GM19099 (cell line): ENCODE measurements around the gene ENDOG.

Experiments
- POLR2A ChIP-seq: IDR thresholded peaks from 3 replicates; pipeline ENCODE4 v1.6.1; 2011; ENCODE audit warnings: low read depth; ENCODE audit not compliant: insufficient read length; ENCODE audit errors: extremely low read depth

ENDOG gene

DNA sequence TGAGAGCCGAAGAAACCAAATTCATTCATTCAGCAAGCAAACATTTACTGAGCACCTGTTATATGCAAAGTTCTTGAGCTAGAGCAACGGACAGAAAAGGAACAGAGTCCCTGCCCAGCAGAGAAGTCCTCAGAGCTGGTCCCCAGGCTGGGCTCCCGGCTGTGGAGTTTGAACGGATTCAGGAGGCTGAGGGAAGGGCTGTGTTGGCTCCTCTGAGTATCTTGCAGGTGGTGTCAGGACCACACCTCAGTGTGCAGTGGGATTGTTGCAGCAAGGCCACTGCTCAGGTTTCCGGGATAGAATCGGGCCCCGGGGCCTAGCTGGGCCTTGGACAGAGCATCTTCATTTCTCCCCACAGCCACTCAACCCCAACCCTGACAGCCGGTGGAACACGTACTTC, 26.2 kb upstream of the ENDOG start:
- TF ChIP-seq POLR2A: no peak

DNA sequence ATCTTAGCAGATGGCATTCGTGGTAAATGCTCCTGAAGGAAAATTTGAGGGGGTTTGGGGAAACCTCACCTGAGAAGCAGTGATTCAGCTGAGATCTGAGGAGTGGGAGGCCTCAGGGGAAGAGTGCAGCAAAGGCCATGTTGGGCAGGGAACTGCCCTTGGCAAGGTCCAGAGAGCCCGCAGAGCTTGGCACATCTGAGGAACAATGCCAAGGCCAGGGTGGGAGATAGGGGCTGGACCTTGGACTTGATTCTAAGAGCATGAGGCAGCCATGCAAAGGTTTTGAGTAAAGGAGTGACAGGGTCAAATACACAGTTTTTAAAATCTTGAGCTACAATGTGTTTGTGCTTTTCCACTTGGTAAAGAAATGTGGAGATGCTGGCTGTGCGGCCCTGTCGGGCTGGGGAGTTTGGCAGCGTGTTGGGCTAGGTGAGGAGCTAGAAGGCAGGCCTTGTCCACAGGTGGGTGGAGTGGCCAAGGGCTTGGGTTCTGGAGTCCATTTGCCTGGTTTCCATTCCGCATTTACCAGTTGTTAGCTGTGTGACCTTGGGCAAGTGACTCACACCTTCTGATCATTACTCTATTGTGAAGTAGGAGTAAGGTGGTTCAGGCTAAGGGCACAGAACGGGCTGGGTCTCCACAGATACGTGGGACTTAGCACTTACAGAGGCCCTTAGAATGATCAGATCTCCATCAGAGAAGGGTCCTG, 25.2 kb upstream of the ENDOG start:
- no peak for TF ChIP-seq POLR2A

DNA sequence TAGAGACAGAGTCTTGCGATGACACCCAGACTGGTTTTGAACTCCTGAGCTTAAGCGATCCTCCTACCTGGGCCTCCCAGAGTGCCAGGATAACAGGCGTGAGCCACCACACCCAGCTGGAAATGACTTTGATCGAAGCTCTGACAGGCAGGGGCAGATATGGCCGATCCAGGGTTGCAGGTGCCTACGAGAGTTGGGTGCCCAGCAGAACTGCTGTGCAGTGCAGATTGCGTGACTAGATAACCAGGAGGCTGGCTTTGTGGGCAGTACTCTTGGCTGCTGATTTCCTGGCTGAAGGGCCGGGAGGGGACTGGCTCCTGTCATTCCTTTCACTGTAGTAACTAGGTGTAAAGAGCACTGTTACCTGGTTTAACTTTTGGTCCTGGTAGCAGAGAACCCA, 19.4 kb upstream of the ENDOG start:
- TF ChIP-seq POLR2A: no peak

DNA sequence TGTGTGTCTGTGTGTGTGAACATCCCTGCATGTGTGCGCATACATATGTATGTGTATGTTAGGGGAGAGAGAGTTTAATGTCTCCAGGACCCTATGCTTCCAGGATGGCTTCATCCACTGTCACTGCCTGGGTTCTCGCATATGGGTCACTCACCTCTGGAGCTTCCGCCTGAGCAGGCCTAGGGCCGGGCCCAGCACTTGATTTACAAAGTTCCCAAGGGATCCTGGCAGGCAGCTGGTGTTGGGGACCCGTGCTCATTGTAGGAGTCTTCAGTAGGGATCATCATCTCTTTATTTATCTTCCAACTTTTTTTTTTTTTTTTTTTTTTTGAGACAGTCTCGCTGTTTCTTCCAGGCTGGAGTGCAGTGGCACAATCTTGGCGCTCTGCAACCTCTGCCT, 18.2 kb upstream of the ENDOG start:
- TF ChIP-seq POLR2A: no peak

DNA sequence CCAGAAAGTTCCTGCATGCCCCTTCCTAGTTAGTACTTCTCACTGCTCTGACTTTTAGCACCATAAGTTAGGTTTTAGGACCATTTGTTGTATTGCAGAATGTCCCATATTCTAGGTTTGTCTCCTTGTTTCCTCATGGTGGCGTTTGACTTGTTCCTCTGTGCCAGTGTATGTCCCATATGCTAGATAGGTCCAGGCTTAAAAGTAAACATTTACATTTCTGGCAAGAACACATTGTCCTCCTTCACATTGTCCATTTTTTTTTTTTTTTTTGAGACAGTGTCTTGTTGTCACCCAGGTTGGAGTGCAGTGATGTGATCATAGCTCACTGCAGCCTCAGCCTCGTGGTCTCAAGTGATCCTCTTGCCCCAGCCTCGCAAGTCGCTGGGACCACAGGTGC, 15.8 kb upstream of the ENDOG start:
- no peak for TF ChIP-seq POLR2A

DNA sequence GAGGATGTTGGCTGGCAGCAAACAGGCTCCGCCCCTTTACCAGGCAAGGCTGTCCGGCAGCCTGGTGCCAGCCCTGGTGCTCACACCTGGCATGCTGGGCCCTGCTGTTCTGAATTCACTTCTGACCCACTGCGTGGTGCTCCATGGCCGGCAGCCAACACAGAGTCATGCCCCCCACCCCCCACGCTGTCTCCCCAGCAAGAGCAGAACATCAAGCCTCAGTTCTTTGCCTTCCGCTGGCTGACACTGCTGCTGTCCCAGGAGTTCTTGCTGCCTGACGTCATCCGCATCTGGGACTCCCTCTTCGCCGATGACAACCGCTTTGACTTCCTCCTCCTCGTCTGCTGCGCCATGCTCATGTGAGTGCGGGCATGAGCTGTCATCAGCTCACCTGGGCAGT, 12.6 kb upstream of the ENDOG start:
- no peak for TF ChIP-seq POLR2A

DNA sequence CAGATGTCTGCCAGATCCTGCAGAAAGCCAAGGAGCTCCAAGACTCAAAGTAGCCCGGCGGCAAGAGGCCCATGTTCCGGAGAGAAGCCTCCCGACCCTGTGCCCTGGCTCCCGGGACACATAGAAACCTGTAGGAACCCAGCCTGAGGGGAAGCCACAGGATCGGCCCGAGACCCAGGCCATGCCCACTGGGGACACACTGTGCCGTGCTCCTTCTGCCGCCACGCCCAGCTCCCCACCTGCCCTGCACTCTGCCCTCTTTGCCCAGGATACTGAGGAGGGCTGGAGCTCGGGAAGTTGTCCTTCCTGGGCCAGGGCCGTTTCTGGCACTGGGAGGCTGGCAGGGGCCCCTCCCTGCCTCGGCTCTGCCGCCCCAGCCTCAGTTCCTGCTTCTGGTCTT, 10.5 kb upstream of the ENDOG start:
- TF ChIP-seq POLR2A: no peak

DNA sequence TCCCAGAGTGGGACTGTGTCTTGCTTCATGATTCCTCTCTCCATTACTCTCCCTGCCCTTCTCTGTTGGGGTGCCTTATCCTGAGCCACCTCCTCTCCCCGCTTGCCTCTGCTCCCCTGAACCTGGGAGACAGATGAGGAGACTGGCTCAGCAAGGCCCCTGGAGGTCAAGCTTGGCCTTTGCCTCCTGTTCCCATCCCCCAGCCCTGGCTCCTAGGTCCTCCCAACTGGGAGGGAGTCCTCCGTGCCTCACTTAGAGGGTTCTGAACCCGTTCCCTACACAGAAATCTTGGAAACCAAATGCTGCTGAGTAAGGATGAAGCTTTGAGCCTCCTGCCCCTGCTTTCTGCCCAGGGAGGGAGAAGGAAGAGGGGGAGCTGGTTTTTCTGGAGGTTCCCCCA, 9.8 kb upstream of the ENDOG start:
- TF ChIP-seq POLR2A: no peak

DNA sequence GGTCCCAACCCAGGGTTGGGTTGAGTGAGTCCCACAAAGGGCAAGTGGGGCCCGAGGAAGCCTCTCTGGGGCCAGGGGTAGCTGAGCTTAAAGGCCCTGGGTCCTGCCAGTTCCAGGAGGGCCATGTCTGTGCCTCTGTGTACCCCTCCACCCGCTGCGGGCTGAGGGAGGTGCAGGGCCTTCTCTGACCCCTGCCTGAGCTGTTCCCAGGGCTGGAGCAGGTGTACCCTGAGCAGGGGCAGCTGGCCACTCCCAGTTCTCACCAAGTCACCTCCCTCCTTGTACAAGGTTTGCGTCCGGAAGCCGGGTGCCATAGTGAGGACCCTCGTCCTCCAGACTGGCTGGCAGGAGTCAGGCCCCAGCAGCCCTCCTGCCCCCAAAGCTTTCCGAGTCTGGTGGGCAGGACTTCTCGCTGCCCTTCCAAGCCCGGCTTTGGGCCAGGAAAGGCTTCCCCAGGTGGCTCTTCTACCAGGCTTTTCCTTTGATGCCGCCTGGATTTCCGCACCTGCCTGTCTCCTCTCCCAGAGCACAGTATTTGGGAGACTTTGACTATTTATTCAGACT, 9.2 kb upstream of the ENDOG start:
- no peak for TF ChIP-seq POLR2A

DNA sequence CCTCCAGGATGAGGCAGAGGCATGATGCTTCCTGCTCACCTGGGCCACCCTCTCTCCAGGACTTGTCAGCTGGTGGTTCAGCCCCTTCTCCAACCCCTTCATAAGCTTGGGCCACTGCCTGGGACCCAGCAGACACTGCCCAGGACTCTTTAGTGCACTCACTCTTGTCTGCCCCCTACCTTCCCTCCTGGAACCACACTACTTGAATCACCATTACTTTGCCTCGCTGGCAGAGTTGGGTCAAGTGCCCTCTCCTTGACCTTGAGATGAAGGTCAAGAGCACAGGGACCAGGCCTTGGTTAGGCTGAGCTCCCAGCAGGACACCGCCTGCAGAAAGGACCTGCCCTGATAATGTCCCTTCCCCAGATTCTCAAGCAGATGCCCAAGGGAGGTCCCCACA, 8.5 kb upstream of the ENDOG start:
- no peak for TF ChIP-seq POLR2A

DNA sequence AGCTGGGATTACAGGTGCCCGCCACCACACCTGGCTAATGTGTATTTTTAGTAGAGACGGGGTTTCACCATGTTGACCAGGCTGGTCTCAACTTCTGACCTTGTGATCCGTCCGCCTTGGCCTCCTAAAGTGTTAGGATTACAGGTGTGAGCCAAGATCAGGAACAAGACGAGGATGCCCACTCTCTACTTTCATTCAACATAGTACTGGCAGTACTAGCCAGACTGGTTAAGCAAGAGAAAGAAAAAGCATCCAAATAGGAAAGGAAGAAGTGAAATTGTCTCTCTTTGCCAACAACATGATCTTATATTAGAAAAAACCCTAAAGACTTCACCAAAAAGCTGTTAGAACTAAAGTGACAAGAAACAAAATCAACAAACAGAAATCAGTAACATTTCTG, 7.4 kb upstream of the ENDOG start:
- TF ChIP-seq POLR2A: no peak

DNA sequence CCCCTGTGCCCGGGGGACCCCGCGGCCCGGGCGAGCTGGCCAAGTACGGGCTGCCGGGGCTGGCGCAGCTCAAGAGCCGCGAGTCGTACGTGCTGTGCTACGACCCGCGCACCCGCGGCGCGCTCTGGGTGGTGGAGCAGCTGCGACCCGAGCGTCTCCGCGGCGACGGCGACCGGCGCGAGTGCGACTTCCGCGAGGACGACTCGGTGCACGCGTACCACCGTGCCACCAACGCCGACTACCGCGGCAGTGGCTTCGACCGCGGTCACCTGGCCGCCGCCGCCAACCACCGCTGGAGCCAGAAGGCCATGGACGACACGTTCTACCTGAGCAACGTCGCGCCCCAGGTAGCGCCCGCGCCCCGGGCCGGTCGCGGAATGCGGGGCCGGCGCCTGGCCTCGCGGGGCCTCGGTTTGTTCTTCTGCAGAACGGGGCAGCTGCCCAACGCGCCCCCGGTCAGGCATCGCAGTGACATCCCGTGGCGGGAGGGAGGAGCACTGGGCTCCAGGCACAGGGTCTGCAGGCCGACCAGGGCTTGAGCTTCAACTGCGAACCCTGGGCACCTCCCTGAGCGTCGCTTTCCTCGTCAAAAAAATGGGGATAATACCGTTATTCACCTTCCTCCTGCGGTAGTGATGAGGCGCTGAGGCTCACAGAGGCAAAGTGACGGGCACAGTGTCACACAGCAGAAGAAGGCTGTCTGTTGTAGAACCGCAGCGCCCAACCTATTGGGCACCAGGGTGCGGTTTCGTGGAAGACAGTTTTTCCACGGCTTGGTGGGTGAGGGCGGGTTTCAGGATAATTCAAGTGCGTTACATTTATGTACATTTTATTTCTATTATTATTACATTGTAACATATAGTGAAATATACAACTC, 777 bp downstream of the ENDOG start:
- no peak for TF ChIP-seq POLR2A

DNA sequence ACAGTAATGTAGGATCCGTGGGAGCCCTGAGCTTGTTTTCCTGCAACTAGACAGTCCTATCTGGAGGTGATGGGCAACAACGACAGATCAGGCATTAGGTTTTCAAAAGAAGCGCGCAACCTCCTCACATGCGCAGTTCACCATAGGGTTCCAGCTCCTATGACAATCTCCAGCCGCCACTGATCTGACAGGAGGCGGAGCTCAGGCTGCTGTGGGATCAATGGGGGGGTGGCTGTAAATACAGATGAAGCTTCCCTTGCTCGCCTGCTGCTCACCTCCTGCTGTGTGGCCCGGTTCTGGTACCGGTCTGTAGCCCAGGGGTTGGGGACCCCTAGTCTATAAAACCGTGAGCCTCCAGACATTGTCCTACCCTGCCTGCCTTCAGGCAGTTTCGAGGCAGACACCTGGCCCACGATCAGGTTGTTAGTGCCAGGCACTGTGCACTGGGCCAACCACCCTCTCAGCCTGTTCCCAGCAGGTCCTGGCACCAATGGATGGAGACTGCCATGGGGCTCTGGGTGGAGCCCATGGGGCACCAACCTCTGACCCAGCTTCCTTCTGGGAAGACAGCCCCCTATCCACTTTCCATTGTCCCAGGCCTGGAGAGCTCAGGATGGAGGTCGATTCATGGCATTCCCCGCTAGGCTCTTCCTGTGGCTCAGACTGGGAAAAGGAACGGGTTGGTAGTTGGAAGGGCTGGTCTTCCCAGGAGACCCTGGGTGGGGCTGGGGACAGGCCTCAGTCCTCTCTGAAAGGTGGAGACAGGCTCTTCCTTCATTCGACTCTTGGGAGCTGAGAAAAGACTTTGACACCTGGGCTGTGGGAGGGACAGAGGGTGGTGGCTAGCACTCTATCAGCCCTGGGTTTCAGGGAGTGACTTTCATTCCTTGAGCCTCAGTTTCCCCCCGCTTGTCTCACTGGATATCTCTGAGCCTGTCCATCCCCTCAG, 1.7 kb downstream of the ENDOG start:
- no peak for TF ChIP-seq POLR2A

DNA sequence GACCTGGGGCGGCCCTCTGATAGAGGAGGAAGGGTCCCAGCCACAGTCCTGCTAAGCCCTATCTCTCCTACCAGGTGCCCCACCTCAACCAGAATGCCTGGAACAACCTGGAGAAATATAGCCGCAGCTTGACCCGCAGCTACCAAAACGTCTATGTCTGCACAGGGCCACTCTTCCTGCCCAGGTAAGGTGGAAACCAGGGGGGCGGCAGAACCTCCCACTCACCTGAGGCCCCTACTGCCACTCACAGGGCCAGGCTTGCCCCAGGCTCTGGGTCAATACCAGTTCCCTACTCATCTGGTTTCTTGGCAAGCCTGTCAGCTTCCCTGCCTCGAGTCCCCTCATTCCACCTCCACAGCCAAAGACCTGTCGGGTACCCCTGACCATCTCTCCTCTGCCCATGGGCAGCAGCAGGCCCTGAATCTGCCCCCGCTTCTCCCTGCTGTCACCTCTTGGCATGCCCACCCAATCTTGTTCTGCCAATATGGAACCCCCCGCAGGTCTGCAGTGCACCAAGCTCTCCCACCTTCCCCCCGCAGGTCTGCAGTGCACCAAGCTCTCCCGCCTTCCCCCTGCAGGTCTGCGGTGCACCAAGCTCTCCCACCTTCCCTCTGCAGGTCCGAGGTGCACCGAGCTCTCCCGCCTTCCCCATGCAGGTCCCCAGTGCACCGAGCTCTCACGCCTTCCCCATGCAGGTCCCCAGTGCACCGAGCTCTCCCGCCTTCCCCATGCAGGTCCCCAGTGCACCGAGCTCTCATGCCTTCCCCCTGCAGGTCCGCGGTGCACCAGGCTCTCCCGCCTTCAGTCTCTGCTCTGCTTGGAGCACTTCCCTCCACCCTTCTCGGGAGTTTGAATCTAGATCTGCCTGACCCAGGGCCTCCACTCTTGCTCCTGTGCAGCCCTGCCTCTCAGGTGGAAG, 2.6 kb downstream of the ENDOG start:
- TF ChIP-seq POLR2A: no peak
